Epithelial cell of umbilical artery (primary cell): ENCODE data around the gene DNAH5. TPM values are rescaled to one million over a fixed set of nuclear protein-coding genes. Genes with fewer than 3 reads are reported as not detected.

ENCODE experiments used
- total RNA-seq: library from RNA; depleted of rRNA; stranded (reverse); fragments of >200 nt; gene quantifications from 2 replicates; pipeline ENCODE4 v1.2.3, GENCODE V29; 2014

The DNAH5 gene, protein sequence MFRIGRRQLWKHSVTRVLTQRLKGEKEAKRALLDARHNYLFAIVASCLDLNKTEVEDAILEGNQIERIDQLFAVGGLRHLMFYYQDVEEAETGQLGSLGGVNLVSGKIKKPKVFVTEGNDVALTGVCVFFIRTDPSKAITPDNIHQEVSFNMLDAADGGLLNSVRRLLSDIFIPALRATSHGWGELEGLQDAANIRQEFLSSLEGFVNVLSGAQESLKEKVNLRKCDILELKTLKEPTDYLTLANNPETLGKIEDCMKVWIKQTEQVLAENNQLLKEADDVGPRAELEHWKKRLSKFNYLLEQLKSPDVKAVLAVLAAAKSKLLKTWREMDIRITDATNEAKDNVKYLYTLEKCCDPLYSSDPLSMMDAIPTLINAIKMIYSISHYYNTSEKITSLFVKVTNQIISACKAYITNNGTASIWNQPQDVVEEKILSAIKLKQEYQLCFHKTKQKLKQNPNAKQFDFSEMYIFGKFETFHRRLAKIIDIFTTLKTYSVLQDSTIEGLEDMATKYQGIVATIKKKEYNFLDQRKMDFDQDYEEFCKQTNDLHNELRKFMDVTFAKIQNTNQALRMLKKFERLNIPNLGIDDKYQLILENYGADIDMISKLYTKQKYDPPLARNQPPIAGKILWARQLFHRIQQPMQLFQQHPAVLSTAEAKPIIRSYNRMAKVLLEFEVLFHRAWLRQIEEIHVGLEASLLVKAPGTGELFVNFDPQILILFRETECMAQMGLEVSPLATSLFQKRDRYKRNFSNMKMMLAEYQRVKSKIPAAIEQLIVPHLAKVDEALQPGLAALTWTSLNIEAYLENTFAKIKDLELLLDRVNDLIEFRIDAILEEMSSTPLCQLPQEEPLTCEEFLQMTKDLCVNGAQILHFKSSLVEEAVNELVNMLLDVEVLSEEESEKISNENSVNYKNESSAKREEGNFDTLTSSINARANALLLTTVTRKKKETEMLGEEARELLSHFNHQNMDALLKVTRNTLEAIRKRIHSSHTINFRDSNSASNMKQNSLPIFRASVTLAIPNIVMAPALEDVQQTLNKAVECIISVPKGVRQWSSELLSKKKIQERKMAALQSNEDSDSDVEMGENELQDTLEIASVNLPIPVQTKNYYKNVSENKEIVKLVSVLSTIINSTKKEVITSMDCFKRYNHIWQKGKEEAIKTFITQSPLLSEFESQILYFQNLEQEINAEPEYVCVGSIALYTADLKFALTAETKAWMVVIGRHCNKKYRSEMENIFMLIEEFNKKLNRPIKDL (N-terminal part only)
- total RNA-seq: 0.15 and 0.32 TPM in 2 replicates

GRCh38 chr5:13944560-13945199 is at the start of gene DNAH5:
Gene DNAH5, minus strand, starts transcription at chr5:13944688. Its CDS starts 250 bp downstream, at chr5:13944438.

Other genes with a start within 250 kb of the DNAH5 start
- 126 and 129 TPM in 2 replicates for gene TRIO, start 198.7 kb upstream of the DNAH5 start, total RNA-seq